K562 (cell line): Measurements from ENCODE around the gene DPP10. TPM values are rescaled to one million over a fixed set of nuclear protein-coding genes. Genes with fewer than 3 reads are reported as not detected.

ENCODE experiments used
- ATAC-seq: fragments of 200-7000 bp; cut with Tn5 transposase; 3 replicates; pipeline ENCODE4 v1.9.1; 2020; ENCODE audit warnings: moderate library complexity
- BruUV-seq: library from RNA; stranded (reverse); fragments of 400-500 nt; replicated peaks from 2 replicates; lab custom pipeline; 2021; lab: Mats Ljungman, UMichigan
- CTCF ChIA-PET: fragments of 300-600 bp; formaldehyde crosslinking; extraction: SDS; loops from one replicate; lab custom pipeline; 2021; ENCODE audit warnings: low intra/inter-chr PET ratio; lab: Yijun Ruan, JAX
- POLR2A ChIA-PET: fragments of 300-600, 350-650 bp; sonication (Branson Sonifier 250); formaldehyde crosslinking; extraction: SDS; loops from one replicate; lab custom pipeline; 2021; ENCODE audit warnings: antibody characterized with exemption, inconsistent platforms; lab: Yijun Ruan, JAX
- DNase-seq, 4 experiments: peaks; one replicate each; pipeline versions ENCODE4 v3.0.0 to v3.0.0-alpha.2; 2011 to 2018; ENCODE audit warnings: low spot score in 3 of 4, mixed read lengths in 3 of 4; ENCODE audit errors: extremely low read depth in 1 of 4
- FAIRE-seq: peaks from 2 replicates; lab custom pipeline; 2011; peaks lifted over from hg19 to GRCh38; lab: Jason Lieb, UNC
- H2AFZ ChIP-seq: 2 replicates; pipeline ENCODE4 v1.6.0; 2011; ENCODE audit warnings: low read depth, low read length, control low read depth, inconsistent platforms
- H3K27ac ChIP-seq: fragments of 200-600 bp; 3 replicates; pipeline ENCODE4 v1.8.0; 2011; ENCODE audit warnings: low read depth, mild to moderate bottlenecking, control low read depth, inconsistent platforms, low read length, moderate library complexity, mixed read lengths; ENCODE audit errors: extremely low read depth
- H3K27me3 ChIP-seq, 2 experiments: fragments of 300-600 bp in 1 of 2; 2 replicates in 1 of 2; 3 replicates in 1 of 2; pipeline versions ENCODE4 v1.6.0 to v1.8.0; 2011; ENCODE audit warnings: inconsistent platforms in 2 of 2, low read length in 2 of 2, mild to moderate bottlenecking in 1 of 2, mixed read lengths in 1 of 2, moderate library complexity in 1 of 2; ENCODE audit not compliant: control insufficient read depth in 2 of 2, insufficient read depth in 2 of 2
- H3K36me3 ChIP-seq: fragments of 300-600 bp; 3 replicates; pipeline ENCODE4 v1.8.0; 2011; ENCODE audit warnings: mild to moderate bottlenecking, low read length, inconsistent platforms; ENCODE audit not compliant: control insufficient read depth, insufficient read depth
- H3K4me1 ChIP-seq, 2 experiments: fragments of 200-600 bp in 1 of 2; replicated peaks in 1 of 2; 2 replicates in 1 of 2; 3 replicates in 1 of 2; pipeline versions ENCODE4 v1.5.1 to v1.8.0; 2011; ENCODE audit warnings: inconsistent platforms in 2 of 2, low read length in 2 of 2, mild to moderate bottlenecking in 1 of 2, mixed read lengths in 1 of 2, moderate library complexity in 1 of 2; ENCODE audit not compliant: control insufficient read depth in 2 of 2, insufficient read depth in 2 of 2
- H3K4me2 ChIP-seq: 2 replicates; pipeline ENCODE4 v1.6.1; 2011; ENCODE audit warnings: low read length, control low read depth, inconsistent platforms, mixed read lengths; ENCODE audit not compliant: insufficient read depth
- H3K4me3 ChIP-seq: fragments of 200-600 bp; sonication (generic), shearing (Covaris generic); 2 replicates; pipeline ENCODE4 v1.5.1; 2016; ENCODE audit warnings: control low read depth, inconsistent platforms
- H3K79me2 ChIP-seq: fragments of 200-600 bp; 3 replicates; pipeline ENCODE4 v1.8.0; 2011; ENCODE audit warnings: low read length, inconsistent platforms; ENCODE audit not compliant: control insufficient read depth, insufficient read depth
- H3K9ac ChIP-seq, 2 experiments: 2 replicates each; pipeline versions ENCODE4 v1.6.0 to v1.6.1; 2011; ENCODE audit warnings: low read depth in 2 of 2, low read length in 2 of 2, control low read depth in 1 of 2, inconsistent platforms in 1 of 2, mild to moderate bottlenecking in 1 of 2, mixed read lengths in 1 of 2; ENCODE audit not compliant: insufficient read depth in 1 of 2
- H3K9me1 ChIP-seq: one replicate; pipeline ENCODE4 v1.6.0; 2011; ENCODE audit warnings: inconsistent platforms, mild to moderate bottlenecking, low read length, moderate library complexity; ENCODE audit not compliant: control insufficient read depth, insufficient read depth
- H3K9me3 ChIP-seq: replicated peaks from 2 replicates; pipeline ENCODE4 v1.5.1; 2011; ENCODE audit warnings: low read depth, low read length, inconsistent platforms; ENCODE audit not compliant: control insufficient read depth, insufficient read depth
- H4K20me1 ChIP-seq: replicated peaks from 2 replicates; pipeline ENCODE4 v1.6.1; 2011; ENCODE audit warnings: low read length, inconsistent platforms, mixed read lengths; ENCODE audit not compliant: control insufficient read depth, insufficient read depth
- FOXK2 ChIP-seq, 2 experiments: fragments of 450-650 bp; IDR thresholded peaks in 1 of 2; conservative IDR thresholded peaks in 1 of 2; 2 replicates each; pipeline ENCODE4 v1.6.1; 2016; ENCODE audit warnings: low read depth in 2 of 2, mild to moderate bottlenecking in 1 of 2
- HEY1 ChIP-seq: fragments of 250-450 bp; sonication (Bioruptor Pico); IDR thresholded peaks from 2 replicates; pipeline ENCODE4 v1.5.0; 2020; ENCODE audit warnings: mild to moderate bottlenecking, moderate library complexity, borderline replicate concordance
- LARP7 ChIP-seq: fragments of 450-650 bp; IDR thresholded peaks from 2 replicates; pipeline ENCODE4 v1.6.1; 2016
- TAL1 ChIP-seq: fragments of 450-650 bp; IDR thresholded peaks from 2 replicates; pipeline ENCODE4 v1.6.1; 2016; ENCODE audit warnings: mild to moderate bottlenecking
- ZFP1 ChIP-seq: fragments of 450-650 bp; formaldehyde crosslinking; IDR thresholded peaks from 2 replicates; pipeline ENCODE4 v1.4.0; 2020; ENCODE audit warnings: mild to moderate bottlenecking, mixed read lengths
- WGBS: fragments of 100-300 bp; shearing (Covaris generic); methylation state at CpG from one replicate; pipeline ENCODE4 v1.1.6; 2016; ENCODE audit warnings: low coverage, mixed read lengths; ENCODE audit not compliant: insufficient coverage; ENCODE audit errors: missing lambda C conversion rate; 5-methylcytosine and 5-hydroxymethylcytosine counted together
- in situ Hi-C: fragments of 300-500 bp; cut with MboI; formaldehyde crosslinking; loops from 4 replicates; pipeline ENCODE4 v1.15.0; 2018; ENCODE audit warnings: inconsistent platforms, mixed read lengths
- intact Hi-C: fragments of 100-400 bp; cut with micrococcal nuclease; formaldehyde crosslinking; loops from 2 replicates; pipeline ENCODE4 v1.14.2; 2022
- polyA plus RNA-seq, 8 experiments: library from polyadenylated mRNA; depleted of rRNA in 4 of 8; stranded (reverse) in 5 of 8; unstranded in 3 of 8; fragments of >200 nt; fragmentation: Nextera tagmentation in 2 of 8; fragmentation: Illumina TruSeq in 1 of 8; extraction: Ambion mirVana in 2 of 8; extraction: Trizol in 1 of 8; gene quantifications; 2 replicates each; pipeline versions ENCODE4 v1.2.1 to v1.2.3, GENCODE V29; 2011 to 2014; ENCODE audit warnings: inconsistent platforms in 1 of 8, missing spikeins in 1 of 8
- total RNA-seq, 7 experiments: library from RNA; depleted of rRNA in 6 of 7; stranded (reverse); fragments of >200 nt in 6 of 7; fragmentation: Illumina TruSeq in 2 of 7; extraction: Trizol in 2 of 7; gene quantifications; 2 replicates each; pipeline versions ENCODE4 v1.2.1 to v1.2.3, GENCODE V29; 2011 to 2021; ENCODE audit warnings: low replicate concordance in 1 of 7
- TF ChIP-seq, protein P1 (sequence below): IDR thresholded peaks from 3 replicates; pipeline ENCODE4 v1.6.1; 2011; ENCODE audit warnings: borderline replicate concordance, mild to moderate bottlenecking; ENCODE audit not compliant: insufficient read length, insufficient read depth
- TF ChIP-seq, protein P2 (sequence below): fragments of 450-650 bp; IDR thresholded peaks from 2 replicates; pipeline ENCODE4 v1.6.1; 2017; ENCODE audit warnings: mild to moderate bottlenecking, moderate library complexity

The DPP10 gene
- total and polyA plus RNA-seq, 9 of the 15 experiments (the other 6 are each of a cell fraction or from before 2014, with no cell fraction given), result not detected

DNA sequence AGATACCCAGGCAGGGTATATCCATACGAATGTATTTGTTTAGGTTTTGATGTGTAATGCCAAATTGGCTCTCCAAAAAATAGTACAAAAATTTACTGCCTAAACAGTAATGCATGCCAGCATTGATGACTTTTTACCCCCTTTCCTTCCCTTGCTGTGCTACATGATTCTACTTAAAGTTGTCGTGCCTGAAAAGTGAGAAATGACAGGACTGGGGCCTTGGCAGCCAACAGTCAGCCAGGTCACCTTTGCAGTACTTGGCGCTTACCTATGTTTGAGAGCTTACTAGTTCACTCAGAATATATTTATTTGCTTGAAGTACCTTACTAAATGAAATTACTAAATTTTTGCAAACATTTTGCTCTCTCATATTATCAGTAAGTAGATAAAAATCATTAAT is 1329.1 kb downstream of the DPP10 start:
- no peak overlapping the region for H3K4me3 ChIP-seq
- ATAC-seq, result no peak
- H3K4me2 ChIP-seq, result no peak overlapping the region
- no peaks in the 10 kb centered on the region for H3K9me1 ChIP-seq
- no peak for FAIRE-seq
- no peaks in the 10 kb centered on the region for H3K36me3 ChIP-seq
- TF ChIP-seq ZFP1 (no peak), FOXK2 (conservative IDR thresholded peaks at IDR 0.05 in 1 of 2, IDR thresholded peaks at IDR 0.05 in 1 of 2; ENCODE audit: low read depth in 2 of 2) (no peak), LARP7 (no peak), HEY1 (CRISPR knock-in tag) (no peak)
- TF ChIP-seq, protein P1, sequence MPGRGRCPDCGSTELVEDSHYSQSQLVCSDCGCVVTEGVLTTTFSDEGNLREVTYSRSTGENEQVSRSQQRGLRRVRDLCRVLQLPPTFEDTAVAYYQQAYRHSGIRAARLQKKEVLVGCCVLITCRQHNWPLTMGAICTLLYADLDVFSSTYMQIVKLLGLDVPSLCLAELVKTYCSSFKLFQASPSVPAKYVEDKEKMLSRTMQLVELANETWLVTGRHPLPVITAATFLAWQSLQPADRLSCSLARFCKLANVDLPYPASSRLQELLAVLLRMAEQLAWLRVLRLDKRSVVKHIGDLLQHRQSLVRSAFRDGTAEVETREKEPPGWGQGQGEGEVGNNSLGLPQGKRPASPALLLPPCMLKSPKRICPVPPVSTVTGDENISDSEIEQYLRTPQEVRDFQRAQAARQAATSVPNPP, result no peak
- no peaks in the 10 kb centered on the region for H3K27me3 ChIP-seq
- H4K20me1 ChIP-seq, result no peaks in the 10 kb centered on the region
- intact Hi-C loops (no loop called here), in situ Hi-C loops (no loop called here)
- WGBS, result 0% methylated on average over 3 of the region's 3 CpGs
- no peaks in the 10 kb centered on the region for H3K79me2 ChIP-seq
- H2AFZ ChIP-seq, result no peak overlapping the region
- H3K9ac ChIP-seq, result no peak overlapping the region
- CTCF ChIA-PET, result no interaction called here
- BruUV-seq, result no TSS peak
- no peak for DNase-seq
- no peaks in the 10 kb centered on the region for H3K4me1 ChIP-seq
- H3K9me3 ChIP-seq, result no peaks in the 10 kb centered on the region
- no peak overlapping the region for H3K27ac ChIP-seq
- POLR2A ChIA-PET, result no interaction called here

DNA sequence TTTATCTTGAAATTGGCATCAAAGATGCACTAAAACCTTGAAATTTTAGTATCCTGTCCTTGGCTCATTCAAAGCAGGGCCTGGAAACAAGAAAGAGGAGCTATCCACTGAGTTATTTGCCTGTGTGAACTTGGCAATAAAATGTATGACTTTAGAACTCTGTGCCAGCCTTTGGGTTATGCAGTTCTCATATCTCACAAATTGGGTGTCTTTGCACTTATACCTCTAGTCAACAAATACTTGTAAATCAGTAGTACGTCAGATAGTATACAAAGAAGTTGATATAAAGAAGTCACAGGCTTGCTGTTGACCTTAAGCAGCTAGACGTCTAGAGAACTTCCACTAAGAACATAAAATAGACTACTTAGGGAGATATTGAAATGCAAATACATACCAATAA is 1331.9 kb downstream of the DPP10 start:
- Histone ChIP-seq H3K4me3 (no peak overlapping the region), H4K20me1 (no peaks in the 10 kb centered on the region), H2AFZ (no peak overlapping the region), H3K9me3 (no peaks in the 10 kb centered on the region), H3K9me1 (no peaks in the 10 kb centered on the region), H3K9ac (no peak overlapping the region), H3K79me2 (no peaks in the 10 kb centered on the region), H3K27me3 (no peaks in the 10 kb centered on the region), H3K4me1 (no peaks in the 10 kb centered on the region)
- DNase-seq, result no peak
- intact Hi-C loops, result no loop called here
- CTCF ChIA-PET, result no interaction called here
- TF ChIP-seq, protein P2, sequence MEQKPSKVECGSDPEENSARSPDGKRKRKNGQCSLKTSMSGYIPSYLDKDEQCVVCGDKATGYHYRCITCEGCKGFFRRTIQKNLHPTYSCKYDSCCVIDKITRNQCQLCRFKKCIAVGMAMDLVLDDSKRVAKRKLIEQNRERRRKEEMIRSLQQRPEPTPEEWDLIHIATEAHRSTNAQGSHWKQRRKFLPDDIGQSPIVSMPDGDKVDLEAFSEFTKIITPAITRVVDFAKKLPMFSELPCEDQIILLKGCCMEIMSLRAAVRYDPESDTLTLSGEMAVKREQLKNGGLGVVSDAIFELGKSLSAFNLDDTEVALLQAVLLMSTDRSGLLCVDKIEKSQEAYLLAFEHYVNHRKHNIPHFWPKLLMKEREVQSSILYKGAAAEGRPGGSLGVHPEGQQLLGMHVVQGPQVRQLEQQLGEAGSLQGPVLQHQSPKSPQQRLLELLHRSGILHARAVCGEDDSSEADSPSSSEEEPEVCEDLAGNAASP, result no peak
- TF ChIP-seq TAL1, result no peak
- TF ChIP-seq, all 486 proteins: peak for 0
- ATAC-seq (no peak), FAIRE-seq (no peak)
- Histone ChIP-seq H3K4me2 (no peak overlapping the region), H3K36me3 (no peaks in the 10 kb centered on the region), H3K27ac (no peak overlapping the region)
- POLR2A ChIA-PET, result no interaction called here
- no TSS peak for BruUV-seq
- in situ Hi-C loops, result no loop called here
- 0% methylated on average over 2 of the region's 2 CpGs for WGBS
